Measurements from ENCODE around the gene SHISAL1.

- TF ChIP-seq CTCF (IDR thresholded peaks at IDR 0.05; ENCODE audit: low read depth, low read length) (no peak), EZH2phosphoT487 (IDR thresholded peaks at IDR 0.05; ENCODE audit: low read depth) (no peak)
Observed at GRCh38 chr22:44357966-44358465, 45.3 kb upstream of the SHISAL1 start.

Data from OCI-LY3 (cell line).